Prostate gland (tissue), 2 donors: ENCODE measurements around the gene ULK4.

ENCODE experiments used
- CTCF ChIP-seq, 4 experiments: fragments of 200-600 bp in 2 of 4; fragments of 450-650 bp in 2 of 4; sonication (generic) in 2 of 4; IDR thresholded peaks; 1 replicate in 3 of 4; 2 replicates in 1 of 4; pipeline ENCODE4 v1.5.1; 2016 to 2019; ENCODE audit warnings: antibody characterized with exemption in 4 of 4, mild to moderate bottlenecking in 2 of 4, moderate library complexity in 2 of 4
- POLR2A ChIP-seq: fragments of 450-650 bp; IDR thresholded peaks from one replicate; pipeline ENCODE4 v1.6.1; 2016; ENCODE audit warnings: antibody characterized with exemption, mild to moderate bottlenecking
- POLR2AphosphoS5 ChIP-seq: sonication (generic); formaldehyde crosslinking; IDR thresholded peaks from one replicate; pipeline ENCODE4 v1.6.1; 2017; ENCODE audit warnings: antibody characterized with exemption

GRCh38 chr3:41684797-41685735 is 276.8 kb downstream of the ULK4 start:
- TF ChIP-seq POLR2AphosphoS5 (no peak), CTCF (IDR thresholded peaks at IDR 0.05) (no peak), POLR2A (no peak)
